GM19193 (cell line): ENCODE data around the gene LRIT1.

Experiments
- POLR2A ChIP-seq: IDR thresholded peaks from 4 replicates; pipeline ENCODE4 v1.6.1; 2011; ENCODE audit not compliant: insufficient read depth, insufficient read length; ENCODE audit errors: extremely low read depth

Gene LRIT1

GRCh38 chr10:84234479-84234878 is 6.9 kb downstream of the LRIT1 start:
- TF ChIP-seq POLR2A = no peak

GRCh38 chr10:84233940-84234339 is 7.4 kb downstream of the LRIT1 start:
- TF ChIP-seq POLR2A = no peak

- TF ChIP-seq POLR2A = no peak
Observed at GRCh38 chr10:84232376-84232775, 9.0 kb downstream of the LRIT1 start.

- TF ChIP-seq POLR2A = no peak
Observed at GRCh38 chr10:84230359-84230758, 11.0 kb downstream of the LRIT1 start.

- no peak for TF ChIP-seq POLR2A
Observed at GRCh38 chr10:84227810-84228209, 13.5 kb downstream of the LRIT1 start.

- TF ChIP-seq POLR2A = no peak
Observed at GRCh38 chr10:84226616-84227015, 14.7 kb downstream of the LRIT1 start.

GRCh38 chr10:84225427-84226173 is 15.7 kb downstream of the LRIT1 start, which contains the start of gene LRIT2:
LRIT2 (minus strand) TSS chr10:84225544; CDS start chr10:84225520, 24 bp downstream.
- no peak for TF ChIP-seq POLR2A

- no peak for TF ChIP-seq POLR2A
Observed at GRCh38 chr10:84224411-84225028, 16.8 kb downstream of the LRIT1 start.

- no peak for TF ChIP-seq POLR2A
Observed at GRCh38 chr10:84221916-84222315, 19.4 kb downstream of the LRIT1 start.

GRCh38 chr10:84217746-84218145 is 23.6 kb downstream of the LRIT1 start:
- no peak for TF ChIP-seq POLR2A

- TF ChIP-seq POLR2A = no peak
Observed at GRCh38 chr10:84216834-84217233, 24.5 kb downstream of the LRIT1 start.

- TF ChIP-seq POLR2A = no peak
Observed at GRCh38 chr10:84214612-84215235, 26.6 kb downstream of the LRIT1 start.

- no peak for TF ChIP-seq POLR2A
Observed at GRCh38 chr10:84214046-84214572, 27.2 kb downstream of the LRIT1 start.

- TF ChIP-seq POLR2A = no peak
Observed at GRCh38 chr10:84213076-84213475, 28.3 kb downstream of the LRIT1 start.

GRCh38 chr10:84212014-84212413 is 29.3 kb downstream of the LRIT1 start:
- TF ChIP-seq POLR2A = no peak
